GM19035 (cell line): ENCODE results near the gene SVIL.
"Not testable (repeated sequence)": the region's sequence is repeated elsewhere in the genome, so short reads cannot be mapped to it uniquely, and the experiment has no call there.

Experiments used
- ATAC-seq: cut with Tn5 transposase; IDR thresholded peaks from one replicate; pipeline ENCODE4 v1.9.1; 2021; ENCODE audit not compliant: unreplicated experiment

Gene SVIL

GRCh38 chr10:29578457-29578856, 56.3 kb downstream of the SVIL start:
- ATAC-seq: no peak

DNA sequence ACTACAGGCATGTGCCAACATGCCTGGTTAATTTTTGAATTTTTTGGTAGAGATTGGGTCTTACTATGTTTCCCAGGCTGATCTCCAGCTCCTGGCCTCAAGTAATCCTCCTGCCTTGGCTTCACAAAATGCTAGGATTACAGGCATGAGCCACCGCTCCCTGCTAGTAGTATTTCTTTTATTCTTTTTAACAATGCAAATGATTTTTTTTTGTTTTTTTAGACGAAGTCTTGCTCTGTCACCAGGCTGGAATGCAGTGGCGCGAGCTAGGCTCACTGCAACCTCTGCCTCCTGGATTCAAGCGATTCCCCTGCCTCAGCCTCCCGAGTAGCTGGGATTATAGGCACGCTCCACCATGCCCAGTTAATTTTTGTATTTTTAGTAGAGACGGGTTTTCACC, 58.1 kb downstream of the SVIL start:
- ATAC-seq: no peak

- no peak for ATAC-seq
Observed at GRCh38 chr10:29575098-29575455, 59.7 kb downstream of the SVIL start.

DNA sequence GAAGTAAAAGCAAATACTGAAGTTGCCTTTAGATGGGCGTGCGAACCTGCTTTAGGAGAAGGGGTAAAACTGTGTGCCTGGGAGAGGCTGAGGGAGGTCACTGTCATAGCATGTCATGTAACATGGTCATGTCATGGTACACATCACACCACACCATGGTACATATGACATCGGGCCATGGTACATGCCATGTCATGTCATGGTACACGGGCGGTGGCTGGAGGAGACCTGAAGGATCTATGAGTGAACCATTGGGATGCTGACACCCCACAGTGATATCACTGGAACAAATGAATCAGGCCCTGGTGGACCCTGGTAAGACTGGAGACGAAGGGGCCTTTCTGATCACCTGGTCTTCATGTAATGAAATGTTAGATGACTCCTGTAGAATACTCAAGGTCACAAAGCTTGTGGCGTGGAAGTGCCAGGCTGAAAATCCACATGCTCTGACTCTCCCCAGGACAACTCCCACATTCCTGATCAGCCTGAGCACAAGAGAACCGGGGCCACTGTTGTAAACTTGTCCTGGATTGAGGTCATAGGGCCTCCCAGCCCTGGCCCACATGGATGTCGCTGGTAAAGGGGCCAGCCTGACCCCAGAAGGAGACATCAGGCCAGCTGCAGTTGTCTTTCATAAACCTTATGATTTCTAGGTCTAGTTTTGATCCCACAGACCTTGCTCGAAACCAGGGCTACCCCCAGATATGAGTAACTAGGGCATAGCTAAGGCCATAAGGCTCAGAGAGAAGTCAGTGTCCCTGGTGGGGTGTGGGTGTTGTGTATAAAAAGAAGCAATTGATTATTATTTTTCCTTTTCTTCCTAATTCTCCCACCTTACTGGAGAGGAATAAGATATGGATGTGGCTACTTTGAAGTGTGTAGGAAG, 60.3 kb downstream of the SVIL start:
- not testable (repeated sequence) for ATAC-seq

DNA sequence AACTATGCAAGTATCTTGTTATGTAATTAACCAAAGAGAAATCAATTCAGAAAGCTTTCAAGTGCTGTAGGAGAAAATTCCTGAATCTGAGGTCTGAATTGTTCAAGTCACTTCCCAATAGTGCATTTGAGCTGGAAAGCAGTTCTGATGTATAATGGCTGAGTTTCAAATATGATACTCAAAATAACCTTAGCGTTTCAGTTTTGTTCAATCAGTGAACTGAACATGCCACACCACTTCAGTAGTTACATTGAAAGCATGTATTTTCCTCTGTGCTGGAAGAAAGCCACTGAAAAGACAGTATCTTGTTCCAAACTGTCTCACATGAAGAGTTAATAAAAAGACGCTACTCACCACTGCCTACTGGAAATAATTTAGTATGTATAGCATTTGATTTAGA, 64.5 kb downstream of the SVIL start:
- not testable (repeated sequence) for ATAC-seq

GRCh38 chr10:29569795-29570194, 65.0 kb downstream of the SVIL start:
- no peak for ATAC-seq

GRCh38 chr10:29567003-29567402, 67.8 kb downstream of the SVIL start:
- ATAC-seq: no peak

DNA sequence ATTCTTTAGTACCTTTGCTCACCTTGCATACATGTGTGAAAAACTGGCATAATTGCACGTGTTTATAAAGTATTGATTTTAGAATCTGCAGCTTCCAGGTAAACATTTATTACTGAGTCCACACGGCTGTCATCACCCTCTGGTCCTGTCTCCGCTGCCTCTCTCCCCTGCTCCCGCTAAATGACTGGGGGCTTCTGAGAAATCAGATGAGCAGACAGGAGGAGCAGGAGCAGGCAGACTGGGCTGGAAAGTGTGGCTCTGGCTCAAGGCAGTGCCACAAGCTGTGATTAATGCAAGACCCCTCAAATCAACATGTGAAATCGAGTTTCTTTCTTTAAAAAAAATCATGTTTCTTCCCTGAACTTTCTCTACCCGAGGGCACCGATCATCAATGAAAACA, 68.6 kb downstream of the SVIL start:
- ATAC-seq: not testable (repeated sequence)

DNA sequence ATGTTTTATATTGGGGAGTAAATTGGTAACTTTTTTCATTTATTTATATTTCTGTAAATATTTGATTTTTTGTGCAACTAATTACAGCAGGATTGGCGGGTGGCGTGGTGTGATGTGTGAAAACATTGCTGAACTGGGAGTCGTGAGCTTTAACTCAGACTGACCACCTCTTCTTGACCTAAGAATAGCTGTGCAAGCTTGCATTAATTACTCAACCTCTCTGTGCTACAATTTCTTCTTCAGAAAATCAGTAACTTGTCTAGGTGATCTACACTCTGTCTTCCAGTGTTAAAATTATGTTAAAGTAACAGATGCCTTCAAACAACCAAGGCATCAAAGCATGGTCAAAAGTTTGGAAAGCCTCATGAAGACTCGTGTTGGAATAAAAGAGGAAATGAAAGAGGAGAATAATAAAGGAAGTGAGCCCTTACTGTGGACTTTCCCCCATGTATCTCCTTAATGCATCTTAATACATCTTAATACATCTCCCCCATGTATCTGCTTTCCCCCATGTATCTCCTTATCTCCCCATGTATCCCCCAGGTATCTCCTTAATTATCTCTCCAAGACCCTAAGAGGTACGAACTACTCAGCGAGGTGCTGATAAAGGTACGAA, 71.2 kb downstream of the SVIL start:
- ATAC-seq: no peak

GRCh38 chr10:29563006-29563405, 71.8 kb downstream of the SVIL start:
- ATAC-seq: not testable (repeated sequence)

GRCh38 chr10:29559996-29560395, 74.8 kb downstream of the SVIL start:
- no peak for ATAC-seq

DNA sequence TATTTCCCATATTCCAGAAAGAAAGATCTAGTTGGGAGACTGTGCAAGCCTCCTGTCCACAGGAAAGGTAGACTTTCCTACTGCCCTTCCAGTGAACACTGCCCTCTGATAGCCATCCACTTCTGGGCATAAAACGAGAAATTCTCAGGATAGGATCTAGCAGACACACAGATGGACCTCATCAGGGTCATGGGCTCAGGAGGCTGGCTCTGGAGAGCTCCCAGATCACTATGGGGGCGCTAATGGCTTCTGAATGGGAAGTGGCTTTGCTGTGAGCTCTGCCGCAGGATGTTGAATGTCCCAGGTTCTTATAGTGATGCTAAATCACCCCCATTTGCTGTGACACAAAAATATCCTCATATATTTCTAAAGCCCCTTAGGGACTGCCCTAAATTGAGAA, 77.1 kb downstream of the SVIL start:
- no peak for ATAC-seq

GRCh38 chr10:29555746-29556481, 78.9 kb downstream of the SVIL start:
- ATAC-seq: no peak

GRCh38 chr10:29555091-29555745, 79.6 kb downstream of the SVIL start:
- no peak for ATAC-seq

DNA sequence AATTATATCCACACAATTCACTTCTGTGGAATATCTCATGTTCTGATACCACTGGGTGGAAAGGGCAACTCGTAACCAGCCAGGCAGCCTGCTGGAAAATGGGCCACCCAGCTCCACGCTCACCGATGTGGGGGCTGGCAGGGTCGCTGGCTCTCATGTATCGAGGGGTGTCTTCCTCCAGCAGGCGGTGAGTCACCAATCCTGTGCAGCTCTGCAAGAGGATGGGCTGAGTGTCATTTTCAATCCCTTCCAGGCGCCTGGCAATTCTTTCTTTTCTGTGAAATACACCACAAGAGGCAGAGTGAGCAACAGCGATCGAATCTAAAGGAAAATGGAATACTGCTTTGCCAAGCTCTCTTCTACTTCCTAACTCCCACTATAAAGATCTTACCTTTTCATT, 80.1 kb downstream of the SVIL start:
- ATAC-seq: no peak

- no peak for ATAC-seq
Observed at GRCh38 chr10:29553544-29554250, 81.1 kb downstream of the SVIL start.

GRCh38 chr10:29553116-29553515, 81.7 kb downstream of the SVIL start:
- not testable (repeated sequence) for ATAC-seq

GRCh38 chr10:29549493-29549892, 85.3 kb downstream of the SVIL start:
- not testable (repeated sequence) for ATAC-seq

DNA sequence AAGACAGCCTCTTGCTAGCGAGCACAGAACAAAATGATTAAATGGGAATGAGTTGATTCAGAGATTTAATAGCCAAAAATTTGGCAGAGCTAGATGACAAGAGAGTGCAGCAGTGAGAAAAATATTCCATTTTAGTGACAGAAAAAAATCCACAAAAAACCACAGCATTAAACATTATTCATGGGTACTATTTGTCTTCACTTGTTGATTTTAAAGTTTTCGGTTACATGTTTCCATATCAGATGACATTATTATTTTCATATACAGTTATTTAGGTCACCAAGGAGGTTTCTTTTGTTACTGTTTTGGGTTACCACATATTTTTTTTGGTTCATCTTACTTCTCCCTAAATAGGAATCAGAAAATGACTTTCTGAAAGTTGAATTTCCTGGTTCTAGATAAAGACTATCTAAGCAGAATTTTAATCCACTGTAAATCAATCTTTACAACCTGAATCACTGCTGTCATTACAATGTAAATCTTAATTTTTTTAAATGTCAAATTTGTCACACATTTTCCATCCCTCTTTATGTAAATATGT, 87.9 kb downstream of the SVIL start:
- ATAC-seq: no peak

DNA sequence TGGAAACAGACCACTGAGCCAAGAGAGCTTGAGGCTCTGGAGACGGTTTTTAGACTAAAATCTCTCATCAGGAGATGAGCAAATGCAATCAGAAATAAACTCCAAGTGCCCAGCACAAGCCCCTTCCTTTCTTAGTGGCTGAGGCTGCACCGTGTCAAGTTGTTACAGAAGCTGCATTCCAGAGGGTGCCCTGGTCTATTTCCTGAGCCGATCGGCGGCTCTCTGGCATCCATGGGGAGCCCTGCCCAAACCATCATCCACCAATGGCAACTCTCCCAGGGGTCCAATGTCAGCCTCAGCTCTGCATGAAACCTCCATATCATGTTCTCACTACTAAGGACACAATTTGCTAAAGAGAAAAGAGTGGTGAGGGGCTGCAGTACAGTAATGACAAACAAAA, 89.6 kb downstream of the SVIL start:
- ATAC-seq: no peak
